Measurements from ENCODE around the gene TUSC7.

TUSC7 gene

GRCh38 chr3:116716490-116716889, 6.9 kb downstream of the TUSC7 start:
- no peaks in the 10 kb centered on the region for H3K4me1 ChIP-seq (ENCODE audit: control insufficient read depth, insufficient read depth, low read length)
- H3K27me3 ChIP-seq (ENCODE audit: control insufficient read depth, insufficient read depth, low read length): no peaks in the 10 kb centered on the region
- no peaks in the 10 kb centered on the region for H3K36me3 ChIP-seq (ENCODE audit: control insufficient read depth, insufficient read depth, low read length)
- no peak overlapping the region for H3K9ac ChIP-seq (ENCODE audit: low read length)
- no peaks in the 10 kb centered on the region for H3K9me3 ChIP-seq (ENCODE audit: control insufficient read depth, low read length)
- H3K4me3 ChIP-seq (ENCODE audit: low read length): no peak overlapping the region

GRCh38 chr3:116717566-116717965, 8.0 kb downstream of the TUSC7 start:
- H3K9ac ChIP-seq (ENCODE audit: low read length): no peak overlapping the region
- no peaks in the 10 kb centered on the region for H3K4me1 ChIP-seq (ENCODE audit: control insufficient read depth, insufficient read depth, low read length)
- no peaks in the 10 kb centered on the region for H3K27me3 ChIP-seq (ENCODE audit: control insufficient read depth, insufficient read depth, low read length)
- no peaks in the 10 kb centered on the region for H3K36me3 ChIP-seq (ENCODE audit: control insufficient read depth, insufficient read depth, low read length)
- no peak overlapping the region for H3K4me3 ChIP-seq (ENCODE audit: low read length)
- no peaks in the 10 kb centered on the region for H3K9me3 ChIP-seq (ENCODE audit: control insufficient read depth, low read length)

- no peak overlapping the region for H3K9ac ChIP-seq (ENCODE audit: low read length)
- H3K36me3 ChIP-seq (ENCODE audit: control insufficient read depth, insufficient read depth, low read length): no peaks in the 10 kb centered on the region
- no peak overlapping the region for H3K4me3 ChIP-seq (ENCODE audit: low read length)
- no peaks in the 10 kb centered on the region for H3K4me1 ChIP-seq (ENCODE audit: control insufficient read depth, insufficient read depth, low read length)
- no peaks in the 10 kb centered on the region for H3K27me3 ChIP-seq (ENCODE audit: control insufficient read depth, insufficient read depth, low read length)
- no peaks in the 10 kb centered on the region for H3K9me3 ChIP-seq (ENCODE audit: control insufficient read depth, low read length)
Measured at GRCh38 chr3:116728454-116728853, 18.9 kb downstream of the TUSC7 start.

GRCh38 chr3:116734243-116734642, 24.7 kb downstream of the TUSC7 start:
- Histone ChIP-seq H3K9me3 (ENCODE audit: control insufficient read depth, low read length) (no peaks in the 10 kb centered on the region), H3K9ac (ENCODE audit: low read length) (no peak overlapping the region), H3K4me3 (ENCODE audit: low read length) (no peak overlapping the region), H3K4me1 (ENCODE audit: control insufficient read depth, insufficient read depth, low read length) (no peaks in the 10 kb centered on the region), H3K27me3 (ENCODE audit: control insufficient read depth, insufficient read depth, low read length) (no peaks in the 10 kb centered on the region), H3K36me3 (ENCODE audit: control insufficient read depth, insufficient read depth, low read length) (no peaks in the 10 kb centered on the region)

GRCh38 chr3:116739678-116740077, 30.1 kb downstream of the TUSC7 start:
- no peak overlapping the region for H3K9ac ChIP-seq (ENCODE audit: low read length)
- no peaks in the 10 kb centered on the region for H3K4me1 ChIP-seq (ENCODE audit: control insufficient read depth, insufficient read depth, low read length)
- H3K9me3 ChIP-seq (ENCODE audit: control insufficient read depth, low read length): no peaks in the 10 kb centered on the region
- H3K27me3 ChIP-seq (ENCODE audit: control insufficient read depth, insufficient read depth, low read length): no peaks in the 10 kb centered on the region
- no peak overlapping the region for H3K4me3 ChIP-seq (ENCODE audit: low read length)
- H3K36me3 ChIP-seq (ENCODE audit: control insufficient read depth, insufficient read depth, low read length): no peaks in the 10 kb centered on the region

- Histone ChIP-seq H3K4me1 (ENCODE audit: control insufficient read depth, insufficient read depth, low read length) (no peaks in the 10 kb centered on the region), H3K36me3 (ENCODE audit: control insufficient read depth, insufficient read depth, low read length) (no peaks in the 10 kb centered on the region), H3K27me3 (ENCODE audit: control insufficient read depth, insufficient read depth, low read length) (no peaks in the 10 kb centered on the region), H3K9me3 (ENCODE audit: control insufficient read depth, low read length) (no peaks in the 10 kb centered on the region), H3K4me3 (ENCODE audit: low read length) (no peak overlapping the region), H3K9ac (ENCODE audit: low read length) (no peak overlapping the region)
Measured at GRCh38 chr3:116740293-116740692, 30.7 kb downstream of the TUSC7 start.

GRCh38 chr3:116741467-116741866, 31.9 kb downstream of the TUSC7 start:
- Histone ChIP-seq H3K9me3 (ENCODE audit: control insufficient read depth, low read length) (no peaks in the 10 kb centered on the region), H3K36me3 (ENCODE audit: control insufficient read depth, insufficient read depth, low read length) (no peaks in the 10 kb centered on the region), H3K4me1 (ENCODE audit: control insufficient read depth, insufficient read depth, low read length) (no peaks in the 10 kb centered on the region), H3K27me3 (ENCODE audit: control insufficient read depth, insufficient read depth, low read length) (no peaks in the 10 kb centered on the region), H3K9ac (ENCODE audit: low read length) (no peak overlapping the region), H3K4me3 (ENCODE audit: low read length) (no peak overlapping the region)

- no peaks in the 10 kb centered on the region for H3K4me1 ChIP-seq (ENCODE audit: control insufficient read depth, insufficient read depth, low read length)
- H3K9ac ChIP-seq (ENCODE audit: low read length): no peak overlapping the region
- no peaks in the 10 kb centered on the region for H3K36me3 ChIP-seq (ENCODE audit: control insufficient read depth, insufficient read depth, low read length)
- H3K9me3 ChIP-seq (ENCODE audit: control insufficient read depth, low read length): no peaks in the 10 kb centered on the region
- no peaks in the 10 kb centered on the region for H3K27me3 ChIP-seq (ENCODE audit: control insufficient read depth, insufficient read depth, low read length)
- no peak overlapping the region for H3K4me3 ChIP-seq (ENCODE audit: low read length)
Measured at GRCh38 chr3:116743062-116743461, 33.5 kb downstream of the TUSC7 start.

GRCh38 chr3:116749388-116749787, 39.8 kb downstream of the TUSC7 start:
- H3K4me1 ChIP-seq (ENCODE audit: control insufficient read depth, insufficient read depth, low read length): no peaks in the 10 kb centered on the region
- H3K4me3 ChIP-seq (ENCODE audit: low read length): no peak overlapping the region
- H3K9ac ChIP-seq (ENCODE audit: low read length): no peak overlapping the region
- H3K27me3 ChIP-seq (ENCODE audit: control insufficient read depth, insufficient read depth, low read length): no peaks in the 10 kb centered on the region
- H3K9me3 ChIP-seq (ENCODE audit: control insufficient read depth, low read length): no peaks in the 10 kb centered on the region
- no peaks in the 10 kb centered on the region for H3K36me3 ChIP-seq (ENCODE audit: control insufficient read depth, insufficient read depth, low read length)

- Histone ChIP-seq H3K4me3 (ENCODE audit: low read length) (no peak overlapping the region), H3K36me3 (ENCODE audit: control insufficient read depth, insufficient read depth, low read length) (no peaks in the 10 kb centered on the region), H3K9ac (ENCODE audit: low read length) (no peak overlapping the region), H3K27me3 (ENCODE audit: control insufficient read depth, insufficient read depth, low read length) (no peaks in the 10 kb centered on the region), H3K4me1 (ENCODE audit: control insufficient read depth, insufficient read depth, low read length) (no peaks in the 10 kb centered on the region), H3K9me3 (ENCODE audit: control insufficient read depth, low read length) (no peaks in the 10 kb centered on the region)
Measured at GRCh38 chr3:116757315-116757714, 47.7 kb downstream of the TUSC7 start.

GRCh38 chr3:116759316-116759715, 49.7 kb downstream of the TUSC7 start:
- no peaks in the 10 kb centered on the region for H3K4me1 ChIP-seq (ENCODE audit: control insufficient read depth, insufficient read depth, low read length)
- H3K27me3 ChIP-seq (ENCODE audit: control insufficient read depth, insufficient read depth, low read length): no peaks in the 10 kb centered on the region

More at GRCh38 chr3:116759316-116759715, 49.7 kb downstream of the TUSC7 start:
- Histone ChIP-seq H3K36me3 (ENCODE audit: control insufficient read depth, insufficient read depth, low read length) (no peaks in the 10 kb centered on the region), H3K9ac (ENCODE audit: low read length) (no peak overlapping the region), H3K4me3 (ENCODE audit: low read length) (no peak overlapping the region), H3K9me3 (ENCODE audit: control insufficient read depth, low read length) (no peaks in the 10 kb centered on the region)

All from mucosa of stomach (tissue), 1 donor.